ENCODE data around the gene CMSS1. TPM values are rescaled to one million over a fixed set of nuclear protein-coding genes. Genes with fewer than 3 reads are reported as not detected.

CMSS1 gene
- total RNA-seq, 6 experiments from 2014 or later, result 10.1 to 14.6 (median 11.6) TPM

DNA sequence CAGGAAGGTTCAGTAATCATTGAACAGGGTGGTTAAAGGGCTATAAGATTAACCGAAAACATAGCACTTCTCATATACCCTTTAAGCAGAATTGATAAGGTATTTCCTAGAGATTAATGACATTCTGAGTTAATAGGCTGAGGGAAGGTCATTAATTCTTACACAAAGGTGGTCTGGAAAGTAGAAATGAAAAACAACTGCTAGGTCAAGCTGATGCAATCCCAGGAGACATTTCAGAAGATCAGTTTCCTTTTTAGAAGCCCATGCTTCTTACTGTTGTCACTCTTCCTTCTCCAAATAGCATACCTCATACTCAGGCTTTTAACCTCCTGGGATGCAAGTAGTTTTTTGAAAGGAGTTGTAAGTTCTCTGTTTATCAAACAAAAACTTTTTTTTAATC lies 287.8 kb downstream of the CMSS1 start:
- H3K27me3 ChIP-seq, result no peaks in the 10 kb centered on the region
- intact Hi-C loops (cut with DNase I), result no loop called here
- no peak overlapping the region for H3K4me3 ChIP-seq
- 38% methylated on average over 1 of the region's 1 CpG for WGBS (ENCODE audit: insufficient coverage, low coverage, low lambda C conversion rate, missing lambda C conversion rate)
- no peak overlapping the region for H3K27ac ChIP-seq
- ATAC-seq (no peak), DNase-seq (no peak)
- peaks cover 0 to 43% (median 10%) of the 10 kb centered on the region in 4 donors for H3K4me1 ChIP-seq
- H3K9me3 ChIP-seq, result no peaks in the 10 kb centered on the region
- H3K36me3 ChIP-seq, result no peaks in the 10 kb centered on the region
- TF ChIP-seq, protein P1, sequence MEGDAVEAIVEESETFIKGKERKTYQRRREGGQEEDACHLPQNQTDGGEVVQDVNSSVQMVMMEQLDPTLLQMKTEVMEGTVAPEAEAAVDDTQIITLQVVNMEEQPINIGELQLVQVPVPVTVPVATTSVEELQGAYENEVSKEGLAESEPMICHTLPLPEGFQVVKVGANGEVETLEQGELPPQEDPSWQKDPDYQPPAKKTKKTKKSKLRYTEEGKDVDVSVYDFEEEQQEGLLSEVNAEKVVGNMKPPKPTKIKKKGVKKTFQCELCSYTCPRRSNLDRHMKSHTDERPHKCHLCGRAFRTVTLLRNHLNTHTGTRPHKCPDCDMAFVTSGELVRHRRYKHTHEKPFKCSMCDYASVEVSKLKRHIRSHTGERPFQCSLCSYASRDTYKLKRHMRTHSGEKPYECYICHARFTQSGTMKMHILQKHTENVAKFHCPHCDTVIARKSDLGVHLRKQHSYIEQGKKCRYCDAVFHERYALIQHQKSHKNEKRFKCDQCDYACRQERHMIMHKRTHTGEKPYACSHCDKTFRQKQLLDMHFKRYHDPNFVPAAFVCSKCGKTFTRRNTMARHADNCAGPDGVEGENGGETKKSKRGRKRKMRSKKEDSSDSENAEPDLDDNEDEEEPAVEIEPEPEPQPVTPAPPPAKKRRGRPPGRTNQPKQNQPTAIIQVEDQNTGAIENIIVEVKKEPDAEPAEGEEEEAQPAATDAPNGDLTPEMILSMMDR (IDR thresholded peaks at IDR 0.05), result no peak
- TF ChIP-seq POLR2A (IDR thresholded peaks at IDR 0.05), result no peak

DNA sequence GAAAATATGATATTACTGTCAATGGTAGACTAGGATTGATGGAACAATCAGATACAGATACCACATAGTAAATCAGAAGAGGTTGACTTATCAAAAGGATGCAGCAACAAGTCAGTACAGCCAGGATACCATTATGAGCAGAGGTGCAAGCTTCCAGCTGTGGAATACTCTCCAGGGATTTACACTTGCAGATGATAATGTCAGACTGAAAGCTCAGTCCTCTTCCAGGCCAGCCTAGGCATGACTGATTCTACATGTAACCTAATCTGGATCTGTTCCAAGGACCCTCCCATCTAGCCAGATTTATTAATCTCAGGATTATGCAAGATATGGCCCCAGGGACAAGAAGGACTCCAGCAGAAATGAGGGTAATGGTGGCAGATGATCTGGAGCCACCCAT lies 288.4 kb downstream of the CMSS1 start:
- TF ChIP-seq, protein P1 (IDR thresholded peaks at IDR 0.05), result no peak
- TF ChIP-seq POLR2A (IDR thresholded peaks at IDR 0.05), result no peak
- no peaks in the 10 kb centered on the region for H3K36me3 ChIP-seq
- no peaks in the 10 kb centered on the region for H3K27me3 ChIP-seq
- ATAC-seq, result no peak
- H3K4me1 ChIP-seq, result peaks cover 0 to 43% (median 10%) of the 10 kb centered on the region in 4 donors
- no peak overlapping the region for H3K27ac ChIP-seq
- intact Hi-C loops (cut with DNase I), result no loop called here
- H3K4me3 ChIP-seq, result no peak overlapping the region
- no peak for DNase-seq
- no peaks in the 10 kb centered on the region for H3K9me3 ChIP-seq

DNA sequence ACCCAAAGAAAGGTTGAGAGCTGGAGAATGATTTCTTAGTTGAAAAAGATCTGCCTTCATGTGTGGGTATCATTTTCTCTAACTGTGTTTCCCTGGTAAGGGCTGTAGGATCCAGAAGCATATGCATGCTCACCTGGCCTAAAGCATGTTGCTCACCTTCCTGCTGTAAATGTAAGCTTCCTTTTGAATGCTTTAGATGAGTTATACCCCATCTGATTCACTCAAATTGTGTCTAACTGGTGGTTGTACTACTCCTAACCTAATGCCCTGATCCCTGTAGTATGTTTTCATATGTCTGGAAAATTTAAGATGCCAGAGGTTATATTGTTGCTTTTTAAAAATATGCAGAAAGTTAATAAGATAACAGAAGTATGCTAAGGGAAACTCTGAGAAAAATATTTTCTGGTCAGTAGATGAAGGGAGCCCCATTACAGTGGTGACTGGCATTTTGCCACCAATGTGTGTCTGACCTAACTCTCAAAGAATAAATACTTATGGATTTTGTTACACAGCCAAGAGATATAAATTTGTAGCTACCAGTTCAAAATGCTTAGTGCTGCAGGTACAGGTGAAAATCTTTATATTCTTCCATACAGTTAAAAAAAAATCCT lies 289.0 kb downstream of the CMSS1 start:
- no peak for DNase-seq
- no peaks in the 10 kb centered on the region for H3K9me3 ChIP-seq
- no peak for ATAC-seq
- no peak overlapping the region for H3K4me3 ChIP-seq
- H3K36me3 ChIP-seq, result no peaks in the 10 kb centered on the region
- peaks cover 0 to 43% (median 10%) of the 10 kb centered on the region in 4 donors for H3K4me1 ChIP-seq
- TF ChIP-seq POLR2A (IDR thresholded peaks at IDR 0.05), result no peak
- TF ChIP-seq, protein P1 (IDR thresholded peaks at IDR 0.05), result no peak
- H3K27ac ChIP-seq, result no peak overlapping the region
- intact Hi-C loops (cut with DNase I), result no loop called here
- H3K27me3 ChIP-seq, result no peaks in the 10 kb centered on the region

DNA sequence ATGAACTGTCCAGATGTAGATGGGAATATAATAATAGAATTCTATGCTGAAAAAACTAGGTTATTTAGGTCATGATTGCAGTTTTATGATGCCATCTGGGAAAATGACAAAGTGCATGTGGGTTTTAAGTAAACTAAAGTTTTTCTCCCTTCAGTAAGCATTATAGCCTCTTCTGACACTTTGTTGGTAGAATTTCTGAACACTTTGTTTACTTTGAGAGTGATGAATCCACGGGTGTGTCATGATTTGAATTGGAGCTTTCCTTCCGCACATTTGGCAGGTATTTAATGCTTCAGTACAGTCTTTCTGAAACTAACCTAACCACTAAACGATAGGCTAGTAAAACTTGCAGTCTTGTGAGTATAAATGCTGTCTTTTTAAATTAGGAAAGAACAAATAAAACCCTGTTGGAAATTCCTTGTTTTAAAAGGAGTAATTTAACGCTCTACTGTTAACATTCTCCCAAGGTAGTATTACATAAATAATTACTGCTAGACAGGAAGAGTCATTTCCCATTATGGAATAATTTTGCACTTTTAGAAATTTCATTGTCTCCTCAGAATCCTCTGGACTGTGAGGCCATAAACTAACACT lies 289.7 kb downstream of the CMSS1 start:
- H3K36me3 ChIP-seq, result no peaks in the 10 kb centered on the region
- intact Hi-C loops (cut with DNase I), result no loop called here
- TF ChIP-seq, protein P1 (IDR thresholded peaks at IDR 0.05), result no peak
- no peak for TF ChIP-seq POLR2A (IDR thresholded peaks at IDR 0.05)
- H3K4me3 ChIP-seq, result no peak overlapping the region
- no peaks in the 10 kb centered on the region for H3K27me3 ChIP-seq
- H3K9me3 ChIP-seq, result no peaks in the 10 kb centered on the region
- no peak for DNase-seq
- 52% methylated on average over 4 of the region's 4 CpGs for WGBS (ENCODE audit: insufficient coverage, low coverage, low lambda C conversion rate, missing lambda C conversion rate)
- no peak overlapping the region for H3K27ac ChIP-seq
- no peak for ATAC-seq
- peaks cover 0 to 43% (median 10%) of the 10 kb centered on the region in 4 donors for H3K4me1 ChIP-seq

All from right lobe of liver (tissue), 6 donors.